Measurements from ENCODE around the gene PPARGC1A.

Gene PPARGC1A

DNA sequence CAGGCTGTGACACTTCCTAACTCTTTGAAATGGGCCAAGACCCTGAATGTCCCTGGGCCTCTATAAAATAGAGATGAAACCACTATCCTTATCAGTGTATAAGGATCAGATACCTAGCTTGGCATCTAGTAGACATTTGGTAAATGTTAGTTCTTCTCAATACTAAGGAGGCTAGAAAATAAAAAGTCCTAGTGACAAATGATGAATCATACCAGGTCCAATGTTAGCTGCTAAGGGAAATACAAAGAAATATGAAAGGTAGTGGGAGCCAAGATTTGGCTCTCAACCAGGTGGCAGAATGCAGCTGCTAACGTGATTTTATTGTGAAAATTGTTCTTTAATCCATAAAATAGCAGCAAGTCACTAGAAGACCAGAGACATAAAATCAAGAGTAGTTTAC, 19.8 kb upstream of the PPARGC1A start:
- FAIRE-seq = no peak

DNA sequence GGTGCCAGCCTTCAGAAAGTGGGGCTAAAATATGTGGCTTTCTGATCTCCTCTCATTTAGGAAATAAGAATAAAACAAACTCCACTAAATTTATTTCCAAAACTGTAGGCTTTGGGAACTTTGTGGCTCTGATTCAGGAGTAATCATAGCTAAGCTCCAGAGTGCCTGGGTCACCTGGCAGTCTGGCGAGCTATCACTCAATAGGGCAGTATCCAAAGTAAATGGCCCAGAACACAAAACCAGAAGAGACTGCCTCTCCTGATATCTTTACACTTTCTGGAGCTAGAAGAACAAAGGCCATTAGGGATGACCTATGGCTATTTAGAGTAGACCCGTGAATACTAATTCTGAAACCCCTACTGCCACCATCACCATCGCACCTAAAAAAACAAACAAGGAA, 17.0 kb upstream of the PPARGC1A start:
- FAIRE-seq = no peak

- no peak for FAIRE-seq
These were observed 14.8 kb upstream of the PPARGC1A start for GRCh38 chr4:23904639-23905071.

DNA sequence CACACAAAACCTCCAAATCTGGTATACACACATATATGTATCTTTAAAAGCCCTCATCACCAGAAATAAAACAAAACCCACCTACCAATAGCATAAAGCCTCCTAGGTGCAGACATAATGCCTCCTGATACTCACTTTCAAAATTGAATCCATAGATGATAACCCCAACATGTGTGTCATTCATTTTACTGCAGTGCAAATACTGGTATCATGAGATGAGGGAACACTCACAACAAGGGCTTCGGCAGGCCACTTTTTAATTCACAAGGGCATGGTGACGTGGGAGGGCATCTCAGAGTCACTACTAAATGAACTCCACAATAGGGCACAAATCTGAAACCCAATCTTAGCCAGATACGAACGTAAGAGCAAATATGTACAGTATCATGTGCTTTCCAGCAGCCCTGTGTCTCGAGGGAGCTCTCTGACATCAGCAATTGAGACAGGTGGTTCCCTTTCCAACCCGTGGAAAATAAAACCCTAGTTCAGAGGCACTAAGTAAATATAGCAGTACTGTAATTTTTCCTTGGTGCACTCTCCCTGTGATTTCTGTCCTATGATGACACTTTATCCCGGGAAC, 14.1 kb upstream of the PPARGC1A start:
- no peak for FAIRE-seq

GRCh38 chr4:23902222-23902804, 12.5 kb upstream of the PPARGC1A start:
- FAIRE-seq = no peak

- FAIRE-seq = no peak
These were observed 10.8 kb upstream of the PPARGC1A start for GRCh38 chr4:23900636-23901035.

DNA sequence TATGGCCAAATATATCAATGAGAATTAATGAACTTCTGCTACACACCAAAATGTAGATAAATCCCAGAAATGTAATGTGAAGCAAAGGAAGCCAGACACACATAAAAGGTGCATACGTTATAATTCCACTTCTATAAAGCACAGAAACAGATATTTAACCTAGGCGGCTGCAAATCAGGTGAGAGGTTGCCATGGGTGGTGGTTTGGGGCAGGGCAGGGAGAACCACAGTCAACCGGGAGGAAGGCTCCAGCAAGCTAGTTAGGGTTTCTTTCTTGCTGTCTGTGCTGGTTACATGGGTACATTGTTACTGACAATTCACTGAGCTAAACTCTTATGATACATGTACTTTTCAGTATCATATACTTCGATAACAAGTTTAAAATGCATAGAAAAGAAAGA, 9.7 kb upstream of the PPARGC1A start:
- FAIRE-seq = no peak

DNA sequence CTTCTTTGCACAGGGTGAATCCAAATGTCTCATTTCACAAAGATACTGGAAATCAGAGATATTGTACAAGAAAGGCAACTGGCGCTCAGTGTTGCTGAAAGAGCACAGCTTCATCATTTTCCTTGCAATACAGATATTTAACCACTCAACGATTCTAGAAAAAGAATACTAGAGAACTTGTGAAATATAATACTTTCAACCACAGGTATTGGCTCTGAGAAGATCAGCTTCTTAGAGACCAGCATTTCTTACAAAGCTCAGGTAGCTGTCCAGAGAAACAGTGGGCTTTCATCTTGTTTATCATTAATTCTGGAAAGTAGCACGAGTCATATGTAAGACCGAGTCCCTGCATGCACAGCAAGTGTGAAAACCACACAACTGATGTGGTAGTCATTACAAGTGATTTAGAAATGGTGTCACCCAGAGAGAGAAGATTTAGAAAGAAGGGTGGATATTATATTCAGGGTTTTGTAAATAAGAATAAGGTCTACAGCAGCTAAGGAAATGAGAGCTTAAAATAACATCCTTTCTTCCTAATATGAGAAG, 7.8 kb upstream of the PPARGC1A start:
- FAIRE-seq = no peak

GRCh38 chr4:23894021-23894420, 4.2 kb upstream of the PPARGC1A start:
- FAIRE-seq = no peak

DNA sequence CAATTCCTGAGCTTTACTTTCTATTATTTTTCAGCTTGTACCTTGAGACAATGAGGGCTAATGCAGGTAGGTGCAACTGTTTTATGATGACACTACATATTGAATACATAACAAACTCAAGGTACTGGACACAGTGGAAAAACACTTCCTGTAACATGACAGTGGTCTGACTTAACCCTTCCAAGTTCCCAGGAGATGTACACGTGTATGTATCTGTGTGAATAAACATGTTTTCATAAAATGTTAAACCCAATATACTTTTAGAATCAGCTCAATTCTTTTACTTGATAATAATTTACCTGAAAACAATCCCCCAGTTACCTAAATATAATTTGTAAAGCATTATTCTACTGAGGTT, 1.2 kb upstream of the PPARGC1A start:
- FAIRE-seq = no peak

GRCh38 chr4:23890369-23891063, 669 bp upstream of the PPARGC1A start:
- no peak for FAIRE-seq

DNA sequence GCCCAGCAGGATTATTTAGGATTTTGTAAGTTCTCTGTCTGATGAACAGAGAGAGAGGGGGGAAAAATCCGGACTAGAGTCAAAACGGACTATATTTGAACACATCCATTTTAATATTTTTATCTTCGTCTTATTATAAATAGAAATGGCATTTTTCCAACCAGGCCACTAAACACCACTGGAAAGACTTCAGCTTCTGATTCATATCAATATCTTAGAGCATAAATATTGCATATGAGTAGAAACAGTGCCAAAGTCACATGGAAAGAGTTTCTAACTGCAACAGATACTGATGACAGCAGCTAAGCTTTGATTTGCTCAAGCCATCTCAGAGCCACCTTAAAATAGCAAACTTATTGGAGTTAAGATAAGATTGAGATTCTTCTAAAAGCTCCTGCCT, 456 bp downstream of the PPARGC1A start:
- no peak for FAIRE-seq

GRCh38 chr4:23888421-23889319, 1.2 kb downstream of the PPARGC1A start:
- no peak for FAIRE-seq

GRCh38 chr4:23887989-23888388, 1.9 kb downstream of the PPARGC1A start:
- no peak for FAIRE-seq

DNA sequence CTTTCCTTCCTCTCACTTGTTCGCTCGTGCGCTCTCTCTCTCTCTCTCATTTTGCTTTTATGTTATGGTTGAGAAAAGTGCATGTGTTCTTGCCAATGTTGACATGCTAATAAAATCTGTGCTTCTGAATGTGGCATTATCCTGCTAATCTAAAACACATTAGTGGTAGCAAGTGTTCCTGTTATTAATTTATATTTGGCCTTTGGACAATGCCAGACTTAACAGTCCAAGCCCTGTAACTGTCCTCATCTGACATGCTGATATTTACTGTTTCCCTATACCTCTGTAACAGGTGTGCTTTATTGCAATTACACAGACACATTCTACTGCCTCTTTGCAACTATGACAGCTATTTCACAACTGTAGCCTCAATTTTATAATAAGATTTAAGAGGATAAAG, 2.7 kb downstream of the PPARGC1A start:
- no peak for FAIRE-seq

DNA sequence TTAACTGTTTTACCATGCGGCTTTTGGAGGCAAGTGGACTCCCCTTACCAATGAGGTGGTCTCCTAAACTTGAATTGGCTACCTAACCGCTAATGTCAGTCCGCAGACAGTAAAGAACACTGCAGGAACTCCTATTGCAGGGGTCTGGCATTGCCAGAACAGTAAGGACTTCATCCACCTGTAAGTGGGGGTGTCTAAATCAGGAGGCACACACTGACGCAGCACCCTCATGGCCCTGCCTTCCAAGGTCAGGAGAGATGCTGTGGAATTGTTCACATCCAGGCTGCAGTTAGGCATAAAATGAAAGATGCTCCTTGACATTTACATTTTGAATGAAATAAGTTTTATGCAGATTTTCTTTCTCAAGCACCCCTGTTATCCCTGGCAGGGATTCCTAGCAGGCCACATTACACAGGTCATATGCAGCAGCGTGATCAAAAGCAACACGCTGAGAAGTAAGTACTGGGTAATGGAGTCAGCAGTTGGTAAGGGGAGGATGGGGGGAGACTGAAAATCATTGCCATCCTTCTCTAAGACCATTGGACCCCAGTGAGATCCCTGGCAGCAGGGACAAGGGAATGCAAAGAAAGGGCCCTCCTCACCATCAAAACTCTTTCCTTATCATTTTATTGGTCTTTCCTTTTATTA, 3.8 kb downstream of the PPARGC1A start:
- no peak for FAIRE-seq

- FAIRE-seq = no peak
These were observed 5.1 kb downstream of the PPARGC1A start for GRCh38 chr4:23884741-23885140.

- FAIRE-seq = no peak
These were observed 5.6 kb downstream of the PPARGC1A start for GRCh38 chr4:23884261-23884660.

GRCh38 chr4:23882976-23883531, 6.8 kb downstream of the PPARGC1A start:
- FAIRE-seq = no peak

DNA sequence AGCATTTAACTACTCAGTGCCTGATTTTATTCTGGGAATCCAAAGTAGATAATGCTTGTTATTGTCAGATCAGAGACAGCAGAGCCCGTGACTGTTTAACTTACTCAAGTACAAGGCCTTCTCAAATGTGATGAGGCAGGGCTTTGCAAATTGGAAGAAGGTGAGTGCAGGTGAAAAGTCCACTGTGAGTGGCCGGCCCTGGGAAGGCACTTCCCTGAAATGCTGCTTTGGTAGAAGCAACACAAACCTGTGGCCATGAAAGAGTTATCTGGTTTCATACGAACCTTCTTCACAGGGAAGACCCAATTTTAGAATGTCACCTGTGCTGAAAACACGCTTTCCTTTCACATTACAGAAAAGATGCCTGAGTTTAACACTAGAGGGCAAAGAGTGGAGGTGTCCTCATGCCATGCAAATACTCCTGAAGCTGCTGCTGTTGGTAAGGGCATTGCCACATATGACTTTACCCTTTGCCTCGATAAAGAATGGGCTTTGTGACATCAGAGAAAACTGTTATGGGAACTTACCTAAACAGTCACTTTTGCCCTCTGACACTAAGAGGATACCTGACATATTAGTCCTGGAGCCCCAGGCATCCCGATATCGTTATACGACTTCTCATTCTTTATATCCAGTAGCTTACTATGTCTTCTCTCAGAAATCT, 8.0 kb downstream of the PPARGC1A start:
- no peak for FAIRE-seq

- no peak for FAIRE-seq
These were observed 8.8 kb downstream of the PPARGC1A start for GRCh38 chr4:23881052-23881501.

Measured in TTC549 (cell line).